Breast epithelium (tissue), 3 donors: Measurements from ENCODE around the gene COG2.

Source experiments
- POLR2A ChIP-seq: fragments of 450-650 bp; IDR thresholded peaks from one replicate; pipeline ENCODE4 v1.6.1; 2016; ENCODE audit warnings: antibody characterized with exemption, mild to moderate bottlenecking, moderate library complexity
- TF ChIP-seq, protein P1 (sequence below), 3 donors: fragments of 450-650 bp; IDR thresholded peaks; one replicate each; pipeline ENCODE4 v1.5.1; 2016 to 2017; ENCODE audit warnings: antibody characterized with exemption in 3 of 3, mild to moderate bottlenecking in 3 of 3, moderate library complexity in 3 of 3

DNA sequence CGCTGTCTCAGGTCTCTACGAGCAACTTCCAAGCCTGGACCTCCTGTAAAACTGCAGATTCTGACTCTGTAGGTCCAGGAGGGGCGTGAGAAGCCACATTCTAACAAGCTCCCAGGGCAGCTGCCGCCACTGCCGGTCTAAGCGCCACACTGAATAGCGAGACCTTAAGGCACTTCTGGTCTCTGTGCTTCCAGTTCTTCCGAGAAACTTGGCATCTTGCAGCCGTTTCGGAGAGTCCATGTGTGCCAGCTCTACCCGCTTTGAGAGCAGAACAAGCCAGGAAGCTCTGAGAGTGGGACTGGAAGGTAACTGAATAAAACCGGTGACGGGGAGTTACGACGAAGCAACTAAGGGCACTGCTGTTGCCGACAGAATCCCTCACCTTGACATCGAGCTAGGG lies 59.2 kb downstream of the COG2 start:
- TF ChIP-seq, protein P1, sequence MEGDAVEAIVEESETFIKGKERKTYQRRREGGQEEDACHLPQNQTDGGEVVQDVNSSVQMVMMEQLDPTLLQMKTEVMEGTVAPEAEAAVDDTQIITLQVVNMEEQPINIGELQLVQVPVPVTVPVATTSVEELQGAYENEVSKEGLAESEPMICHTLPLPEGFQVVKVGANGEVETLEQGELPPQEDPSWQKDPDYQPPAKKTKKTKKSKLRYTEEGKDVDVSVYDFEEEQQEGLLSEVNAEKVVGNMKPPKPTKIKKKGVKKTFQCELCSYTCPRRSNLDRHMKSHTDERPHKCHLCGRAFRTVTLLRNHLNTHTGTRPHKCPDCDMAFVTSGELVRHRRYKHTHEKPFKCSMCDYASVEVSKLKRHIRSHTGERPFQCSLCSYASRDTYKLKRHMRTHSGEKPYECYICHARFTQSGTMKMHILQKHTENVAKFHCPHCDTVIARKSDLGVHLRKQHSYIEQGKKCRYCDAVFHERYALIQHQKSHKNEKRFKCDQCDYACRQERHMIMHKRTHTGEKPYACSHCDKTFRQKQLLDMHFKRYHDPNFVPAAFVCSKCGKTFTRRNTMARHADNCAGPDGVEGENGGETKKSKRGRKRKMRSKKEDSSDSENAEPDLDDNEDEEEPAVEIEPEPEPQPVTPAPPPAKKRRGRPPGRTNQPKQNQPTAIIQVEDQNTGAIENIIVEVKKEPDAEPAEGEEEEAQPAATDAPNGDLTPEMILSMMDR (IDR thresholded peaks at IDR 0.05), result no peak
- TF ChIP-seq POLR2A, result no peak
